Transverse colon (tissue), 4 donors: ENCODE measurements around the gene SLC1A7.

Experiments
- POLR2A ChIP-seq: fragments of 450-650 bp; IDR thresholded peaks from one replicate; pipeline ENCODE4 v1.6.1; 2016; ENCODE audit warnings: antibody characterized with exemption, mild to moderate bottlenecking, moderate library complexity
- POLR2AphosphoS5 ChIP-seq, 3 donors: sonication (generic); formaldehyde crosslinking; IDR thresholded peaks; one replicate each; pipeline ENCODE4 v1.6.1; 2016; ENCODE audit warnings: antibody characterized with exemption in 3 of 3
- TF ChIP-seq, protein P1 (sequence below), 5 experiments: fragments of 200-600 bp in 3 of 5; fragments of 450-650 bp in 2 of 5; sonication (generic) in 3 of 5; IDR thresholded peaks; 1 replicate in 2 of 5; 2 replicates in 3 of 5; pipeline ENCODE4 v1.5.1; 2016 to 2017; ENCODE audit warnings: antibody characterized with exemption in 5 of 5, inconsistent platforms in 3 of 5, mild to moderate bottlenecking in 2 of 5, moderate library complexity in 1 of 5

GRCh38 chr1:53107570-53108322, 34.7 kb downstream of the SLC1A7 start:
- TF ChIP-seq, protein P1, sequence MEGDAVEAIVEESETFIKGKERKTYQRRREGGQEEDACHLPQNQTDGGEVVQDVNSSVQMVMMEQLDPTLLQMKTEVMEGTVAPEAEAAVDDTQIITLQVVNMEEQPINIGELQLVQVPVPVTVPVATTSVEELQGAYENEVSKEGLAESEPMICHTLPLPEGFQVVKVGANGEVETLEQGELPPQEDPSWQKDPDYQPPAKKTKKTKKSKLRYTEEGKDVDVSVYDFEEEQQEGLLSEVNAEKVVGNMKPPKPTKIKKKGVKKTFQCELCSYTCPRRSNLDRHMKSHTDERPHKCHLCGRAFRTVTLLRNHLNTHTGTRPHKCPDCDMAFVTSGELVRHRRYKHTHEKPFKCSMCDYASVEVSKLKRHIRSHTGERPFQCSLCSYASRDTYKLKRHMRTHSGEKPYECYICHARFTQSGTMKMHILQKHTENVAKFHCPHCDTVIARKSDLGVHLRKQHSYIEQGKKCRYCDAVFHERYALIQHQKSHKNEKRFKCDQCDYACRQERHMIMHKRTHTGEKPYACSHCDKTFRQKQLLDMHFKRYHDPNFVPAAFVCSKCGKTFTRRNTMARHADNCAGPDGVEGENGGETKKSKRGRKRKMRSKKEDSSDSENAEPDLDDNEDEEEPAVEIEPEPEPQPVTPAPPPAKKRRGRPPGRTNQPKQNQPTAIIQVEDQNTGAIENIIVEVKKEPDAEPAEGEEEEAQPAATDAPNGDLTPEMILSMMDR (IDR thresholded peaks at IDR 0.05), result no peak
- TF ChIP-seq POLR2A (no peak), POLR2AphosphoS5 (IDR thresholded peaks at IDR 0.05) (no peak)
